B cell (primary cell): ENCODE results near the gene LYSMD2. TPM values are rescaled to one million over a fixed set of nuclear protein-coding genes. Genes with fewer than 3 reads are reported as not detected.

Experiments used
- ATAC-seq: fragments of 200-7000 bp; cut with Tn5 transposase; one replicate; pipeline ENCODE4 v1.10.0; 2021; ENCODE audit warnings: low read depth, mild to moderate bottlenecking, moderate number of reproducible peaks, moderate library complexity
- CTCF ChIA-PET: fragments of 350-600 bp; sonication (Branson Sonifier 250); formaldehyde crosslinking; loops from one replicate; lab custom pipeline; 2021; ENCODE audit warnings: antibody characterized with exemption, inconsistent platforms; lab: Charles Lee
- POLR2A ChIA-PET: fragments of 350-600 bp; sonication (Branson Sonifier 250); formaldehyde crosslinking; loops from one replicate; lab custom pipeline; 2021; ENCODE audit warnings: antibody characterized with exemption; lab: Charles Lee
- DNase-seq: peaks from one replicate; pipeline ENCODE4 v3.0.0; 2013
- H2AFZ ChIP-seq: 2 replicates; pipeline ENCODE4 v1.6.1; 2012; ENCODE audit warnings: mild to moderate bottlenecking, low read depth, low read length; ENCODE audit not compliant: insufficient read depth, poor library complexity, severe bottlenecking
- H3K27ac ChIP-seq, 2 donors: 1 replicate in 1 of 2; 2 replicates in 1 of 2; pipeline ENCODE4 v1.5.1; 2012 to 2013; ENCODE audit warnings: low read length in 2 of 2, mild to moderate bottlenecking in 2 of 2, moderate library complexity in 1 of 2
- H3K27me3 ChIP-seq, 4 experiments: fragments of 200-600 bp in 1 of 4; sonication (generic) in 1 of 4; replicated peaks in 1 of 4; 1 replicate in 2 of 4; 2 replicates in 2 of 4; pipeline versions ENCODE4 v1.6.1 to v1.7.0; 2013 to 2016; ENCODE audit warnings: low read length in 3 of 4, mild to moderate bottlenecking in 2 of 4, mixed read lengths in 1 of 4, moderate library complexity in 1 of 4; ENCODE audit not compliant: insufficient read depth in 4 of 4, control insufficient read depth in 3 of 4; ENCODE audit errors: control extremely low read depth in 1 of 4
- H3K36me3 ChIP-seq, 2 experiments: replicated peaks in 1 of 2; 1 replicate in 1 of 2; 2 replicates in 1 of 2; pipeline versions ENCODE4 v1.6.1 to v1.7.1; 2013; ENCODE audit warnings: low read length in 1 of 2; ENCODE audit not compliant: insufficient read depth in 2 of 2, control insufficient read depth in 1 of 2; ENCODE audit errors: control extremely low read depth in 1 of 2, extremely low read depth in 1 of 2
- H3K4me1 ChIP-seq, 2 donors: fragments of 200-600 bp in 1 of 2; sonication (generic) in 1 of 2; 1 replicate in 1 of 2; 2 replicates in 1 of 2; pipeline versions ENCODE4 v1.5.1 to v1.6.1; 2013 to 2017; ENCODE audit warnings: low read length in 2 of 2; ENCODE audit not compliant: control insufficient read depth in 2 of 2, insufficient read depth in 2 of 2
- H3K4me2 ChIP-seq: replicated peaks from 2 replicates; pipeline ENCODE3; 2012; ENCODE audit warnings: mild to moderate bottlenecking, low read depth, low read length; ENCODE audit not compliant: poor library complexity, severe bottlenecking
- H3K4me3 ChIP-seq, 5 experiments: fragments of 200-600 bp in 1 of 5; sonication (generic) in 1 of 5; 1 replicate in 3 of 5; 2 replicates in 2 of 5; pipeline versions ENCODE4 v1.5.1 to v1.7.0; 2011 to 2016; ENCODE audit warnings: low read length in 4 of 5, mild to moderate bottlenecking in 4 of 5, low read depth in 2 of 5, control low read depth in 1 of 5, moderate library complexity in 1 of 5; ENCODE audit not compliant: insufficient read depth in 1 of 5; ENCODE audit errors: control extremely low read depth in 1 of 5, extremely low read depth in 1 of 5
- H3K79me2 ChIP-seq: fragments of 200-600 bp; sonication (generic); one replicate; pipeline ENCODE4 v1.6.0; 2016; ENCODE audit warnings: low read length; ENCODE audit not compliant: control insufficient read depth, insufficient read depth
- H3K9ac ChIP-seq: fragments of 200-600 bp; sonication (generic); 2 replicates; pipeline ENCODE4 v1.6.1; 2017; ENCODE audit warnings: mild to moderate bottlenecking, low read length, moderate library complexity
- H3K9me3 ChIP-seq, 3 donors: one replicate each; pipeline versions ENCODE4 v1.6.1 to v1.7.1; 2013; ENCODE audit warnings: low read length in 2 of 3; ENCODE audit not compliant: control insufficient read depth in 2 of 3, insufficient read depth in 1 of 3; ENCODE audit errors: control extremely low read depth in 1 of 3
- H4K20me1 ChIP-seq: 2 replicates; pipeline ENCODE4 v1.6.0; 2012; ENCODE audit warnings: mild to moderate bottlenecking, low read length; ENCODE audit not compliant: insufficient read depth, control insufficient read depth, poor library complexity, severe bottlenecking
- H3K27ac Mint-ChIP-seq: one replicate; pipeline ENCODE4 v1.8.0; 2021; ENCODE audit warnings: mixed read lengths
- H3K27me3 Mint-ChIP-seq: one replicate; pipeline ENCODE4 v1.8.0; 2021; ENCODE audit warnings: mixed read lengths
- H3K4me1 Mint-ChIP-seq: one replicate; pipeline ENCODE4 v1.8.0; 2021; ENCODE audit warnings: mixed read lengths
- H3K4me3 Mint-ChIP-seq: one replicate; pipeline ENCODE4 v1.8.0; 2021; ENCODE audit warnings: mixed read lengths
- H3K9me3 Mint-ChIP-seq: one replicate; pipeline ENCODE4 v1.8.0; 2022; ENCODE audit warnings: mixed read lengths; ENCODE audit not compliant: insufficient read depth
- CTCF ChIP-seq: fragments of 200-600 bp; IDR thresholded peaks from one replicate; pipeline ENCODE4 v1.8.0; 2022; ENCODE audit warnings: antibody characterized with exemption, mild to moderate bottlenecking
- EZH2 ChIP-seq: IDR thresholded peaks from 2 replicates; pipeline ENCODE4 v1.6.1; 2012; ENCODE audit warnings: borderline replicate concordance, low read depth, mild to moderate bottlenecking, moderate library complexity, low read length; ENCODE audit not compliant: insufficient read depth, poor library complexity, severe bottlenecking
- WGBS: methylation state at CpG from one replicate; pipeline ENCODE4 v1.1.5; 2013; ENCODE audit warnings: missing lambda C conversion rate; ENCODE audit not compliant: insufficient coverage; 5-methylcytosine and 5-hydroxymethylcytosine counted together
- intact Hi-C: fragments of 100-400 bp; cut with micrococcal nuclease; formaldehyde crosslinking; loops from one replicate; pipeline ENCODE4 v1.10.0; 2022
- polyA plus RNA-seq: library from polyadenylated mRNA; depleted of rRNA; stranded (reverse); fragments of >200 nt; gene quantifications from 2 replicates; pipeline ENCODE4 v1.2.3, GENCODE V29; 2012
- total RNA-seq, 2 donors: library from RNA; stranded (reverse); fragments of 120-200 nt in 1 of 2; gene quantifications; 1 replicate in 1 of 2; 2 replicates in 1 of 2; pipeline versions ENCODE4 v1.2.3 to v1.2.4, GENCODE V29; 2013 to 2022

Gene LYSMD2
- total and polyA plus RNA-seq, 2 donors (not counting 1 experiment from before 2014, with no cell fraction given), result 31.0 to 48.2 TPM

GRCh38 chr15:51739061-51739712, 1.7 kb upstream of the LYSMD2 start:
- POLR2A ChIA-PET, result no interaction called here
- WGBS, result no CpG with 5 or more reads among the region's 2 CpGs
- intact Hi-C loops, result loop anchor here (5.0 to 10.0 kb wide), 2 partner anchors 832 to 936 kb away; partner anchors contain the start of genes AP4E1 and ATOSA

More at GRCh38 chr15:51739061-51739712, 1.7 kb upstream of the LYSMD2 start:
- peaks cover 50% of the 10 kb centered on the region for H3K79me2 ChIP-seq
- H3K9me3 Mint-ChIP-seq, result no peaks in the 10 kb centered on the region
- no peaks in the 10 kb centered on the region for H4K20me1 ChIP-seq
- peak overlapping the region; percentile 84 for H3K27ac Mint-ChIP-seq
- H3K27me3 ChIP-seq, result no peaks in the 10 kb centered on the region
- no peaks in the 10 kb centered on the region for H3K9me3 ChIP-seq
- no peak for ATAC-seq
- TF ChIP-seq CTCF (no peak), EZH2 (no peak)
- peaks cover 0 to 9% of the 10 kb centered on the region in 2 experiments for H3K36me3 ChIP-seq
- no peak overlapping the region for H3K9ac ChIP-seq
- H3K4me3 Mint-ChIP-seq, result peak overlapping the region; percentile 50
- H3K27me3 Mint-ChIP-seq, result no peaks in the 10 kb centered on the region
- CTCF ChIA-PET, result interaction anchor here (0.6 to 10.8 kb wide), 4 partner anchors 13 to 90 kb away, joined by 4 to 133 read pairs (median 52); no protein-coding TSS in a partner anchor
- no peak overlapping the region for H2AFZ ChIP-seq
- DNase-seq, result no peak
- no peak overlapping the region for H3K4me2 ChIP-seq
- H3K4me1 Mint-ChIP-seq, result peaks cover 39% of the 10 kb centered on the region
- peaks cover 31 to 36% of the 10 kb centered on the region in 2 donors for H3K4me1 ChIP-seq
- H3K27ac ChIP-seq, result peak overlapping the region in 1 of 2 donors; percentile 87
- no peak overlapping the region for H3K4me3 ChIP-seq
